Stimulated activated naive CD8-positive, alpha-beta T cell treated with anti-CD3 and anti-CD28 coated beads, Interleukin-15, Interleukin-2, amounts not matched to agents 100 ng/mL and 50 ng/mL, for 24 hours (primary cell): ENCODE measurements around the gene RDH8.

ENCODE experiments used
- H3K27ac Mint-ChIP-seq: one replicate; pipeline ENCODE4 v1.8.0; 2021; ENCODE audit warnings: mild to moderate bottlenecking, mixed read lengths
- H3K27me3 Mint-ChIP-seq: one replicate; pipeline ENCODE4 v1.8.0; 2021; ENCODE audit warnings: mixed read lengths
- H3K36me3 Mint-ChIP-seq: one replicate; pipeline ENCODE4 v1.8.0; 2021; ENCODE audit warnings: low read depth, mixed read lengths
- H3K4me1 Mint-ChIP-seq: one replicate; pipeline ENCODE4 v1.8.0; 2021; ENCODE audit warnings: low read depth, mixed read lengths
- H3K4me3 Mint-ChIP-seq: one replicate; pipeline ENCODE4 v1.8.0; 2021; ENCODE audit warnings: mild to moderate bottlenecking, mixed read lengths
- H3K9me3 Mint-ChIP-seq: one replicate; pipeline ENCODE4 v1.8.0; 2021; ENCODE audit warnings: mixed read lengths

RDH8 gene, protein sequence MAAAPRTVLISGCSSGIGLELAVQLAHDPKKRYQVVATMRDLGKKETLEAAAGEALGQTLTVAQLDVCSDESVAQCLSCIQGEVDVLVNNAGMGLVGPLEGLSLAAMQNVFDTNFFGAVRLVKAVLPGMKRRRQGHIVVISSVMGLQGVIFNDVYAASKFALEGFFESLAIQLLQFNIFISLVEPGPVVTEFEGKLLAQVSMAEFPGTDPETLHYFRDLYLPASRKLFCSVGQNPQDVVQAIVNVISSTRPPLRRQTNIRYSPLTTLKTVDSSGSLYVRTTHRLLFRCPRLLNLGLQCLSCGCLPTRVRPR

DNA sequence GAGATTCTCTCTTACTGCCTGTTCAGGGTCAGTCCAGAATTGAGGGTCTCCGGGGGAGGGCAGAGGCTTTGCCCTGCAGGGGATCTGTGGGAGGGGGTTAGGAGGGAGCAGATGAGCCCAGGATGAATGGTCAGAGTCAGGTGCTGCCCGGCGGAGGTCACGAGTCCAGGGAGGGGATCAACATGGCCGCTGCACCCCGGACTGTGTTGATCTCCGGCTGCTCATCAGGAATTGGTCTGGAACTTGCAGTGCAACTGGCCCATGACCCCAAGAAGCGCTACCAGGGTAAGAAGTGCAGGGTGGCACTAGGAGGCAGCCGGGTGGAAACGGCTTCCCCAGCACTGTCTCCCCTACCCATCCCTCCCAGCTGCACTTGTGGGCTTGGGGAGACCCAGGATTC lies at the start of gene RDH8:
Gene RDH8, plus strand, starts transcription at position 168 of the 400 bp plus-strand sequence. Its CDS starts 15 bp downstream, at position 183.
- H3K4me3 Mint-ChIP-seq, result no peak within 1 kb of the TSS
- H3K9me3 Mint-ChIP-seq, result no peaks in the 10 kb centered on the region
- H3K27ac Mint-ChIP-seq, result no peak within 1 kb of the TSS
- peaks cover 4% of the 10 kb centered on the region for H3K36me3 Mint-ChIP-seq
- peaks cover 48% of the 10 kb centered on the region for H3K27me3 Mint-ChIP-seq
- peaks cover 19% of the 10 kb centered on the region for H3K4me1 Mint-ChIP-seq

DNA sequence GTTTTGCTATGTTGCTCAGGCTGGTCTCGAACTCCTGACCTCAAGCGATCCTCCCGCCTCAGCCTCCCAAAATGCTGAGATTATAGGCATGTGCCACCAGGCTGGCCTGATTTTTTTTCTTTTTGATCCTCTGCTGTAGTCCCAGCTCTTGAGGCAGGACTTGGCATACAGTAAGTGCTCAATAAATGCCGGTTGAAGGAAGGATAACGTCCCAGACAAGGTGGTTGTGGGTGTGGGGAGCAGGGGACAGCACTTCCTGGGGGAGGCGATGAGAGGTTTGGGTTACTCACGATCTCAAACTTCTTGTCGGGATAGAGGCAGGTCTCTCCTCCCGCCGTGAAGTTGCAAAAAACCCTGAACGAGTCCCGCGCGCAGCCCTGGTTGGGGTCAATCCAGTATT lies 47.3 kb upstream of the RDH8 start:
- peaks cover 45% of the 10 kb centered on the region for H3K27me3 Mint-ChIP-seq
- H3K9me3 Mint-ChIP-seq, result no peaks in the 10 kb centered on the region
- no peaks in the 10 kb centered on the region for H3K4me1 Mint-ChIP-seq
- no peak overlapping the region for H3K4me3 Mint-ChIP-seq
- no peak overlapping the region for H3K27ac Mint-ChIP-seq
- no peaks in the 10 kb centered on the region for H3K36me3 Mint-ChIP-seq

DNA sequence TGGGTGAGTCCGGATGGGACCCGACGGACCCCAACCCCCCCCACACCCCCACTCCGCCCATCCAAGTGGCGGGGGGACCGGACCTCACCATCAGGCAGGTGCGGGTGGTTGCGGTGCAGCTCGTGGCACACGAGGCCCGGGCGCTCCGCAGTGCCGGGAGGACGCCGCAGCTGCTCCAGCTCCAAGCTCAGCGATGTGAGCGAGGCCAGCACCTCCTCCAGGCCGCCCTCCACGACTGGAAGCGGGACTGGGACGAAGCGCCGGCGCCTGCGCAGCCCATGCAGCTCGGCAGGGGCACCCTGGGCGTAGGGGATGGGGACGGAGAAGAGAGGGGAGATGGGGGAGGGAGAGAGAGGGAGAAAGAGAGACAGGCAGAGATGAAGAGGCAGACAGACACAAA lies 46.8 kb upstream of the RDH8 start:
- Mint-ChIP-seq H3K9me3 (no peaks in the 10 kb centered on the region), H3K4me1 (no peaks in the 10 kb centered on the region), H3K36me3 (no peaks in the 10 kb centered on the region), H3K4me3 (no peak overlapping the region), H3K27me3 (peaks cover 43% of the 10 kb centered on the region), H3K27ac (no peak overlapping the region)

DNA sequence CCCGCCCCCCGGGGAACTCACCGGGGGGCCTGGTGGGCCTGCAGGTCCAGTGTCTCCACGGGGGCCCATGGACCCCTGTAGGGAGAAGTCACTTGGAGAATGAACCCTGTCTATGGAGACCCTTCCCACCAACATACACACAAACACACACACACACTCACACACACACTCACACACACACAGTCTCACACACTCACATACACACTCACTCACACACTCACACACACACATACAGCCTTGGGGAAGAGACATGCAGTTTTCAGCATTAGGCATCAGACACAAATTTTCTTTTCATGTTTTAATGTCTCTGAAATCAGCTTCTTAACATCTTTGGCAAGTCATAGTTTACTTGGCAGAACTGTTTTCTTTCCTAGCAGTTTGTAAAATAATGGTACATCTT lies 46.0 kb upstream of the RDH8 start:
- Mint-ChIP-seq H3K27me3 (peaks cover 42% of the 10 kb centered on the region), H3K9me3 (no peaks in the 10 kb centered on the region), H3K4me3 (no peak overlapping the region), H3K36me3 (no peaks in the 10 kb centered on the region), H3K27ac (no peak overlapping the region), H3K4me1 (no peaks in the 10 kb centered on the region)

DNA sequence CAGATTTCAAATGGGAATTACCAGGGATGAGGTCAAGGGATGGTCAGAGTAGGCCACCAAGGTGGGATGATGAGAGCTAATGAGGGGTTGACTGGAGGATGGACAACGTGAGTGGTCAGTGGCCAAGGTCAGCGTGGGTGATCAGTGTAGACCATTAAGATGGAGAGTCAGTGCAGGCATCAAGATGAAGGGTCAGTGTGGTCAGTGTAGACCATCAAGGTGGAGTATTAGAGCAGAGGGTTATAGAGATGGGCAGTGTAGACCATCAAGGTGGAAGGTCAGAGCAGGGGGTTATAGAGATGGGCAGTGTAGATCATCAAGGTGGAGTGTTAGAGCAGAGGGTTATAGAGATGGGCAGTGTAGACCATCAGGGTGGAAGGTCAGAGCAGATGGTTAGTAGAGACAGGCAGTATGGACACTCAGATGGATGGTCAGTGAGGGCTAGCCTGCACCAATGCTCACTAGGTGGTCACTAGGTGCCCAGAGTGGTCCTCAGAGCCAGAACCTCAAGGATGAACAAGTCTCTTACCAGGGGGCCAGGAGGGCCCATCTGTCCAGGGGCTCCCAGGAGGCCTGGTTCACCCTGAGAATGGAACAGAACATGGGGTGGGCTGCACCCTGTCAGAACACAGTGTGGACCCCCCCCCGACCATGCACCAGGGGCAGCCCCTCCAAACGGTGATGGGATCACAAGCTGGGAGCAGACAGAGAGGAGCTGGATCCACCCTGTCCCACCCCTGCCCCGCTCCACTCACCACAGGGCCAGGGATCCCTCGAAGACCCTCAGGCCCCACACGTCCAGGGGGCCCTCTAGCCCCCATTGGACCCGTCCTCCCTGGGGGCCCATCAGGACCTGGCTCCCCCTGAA lies 44.2 kb upstream of the RDH8 start:
- Mint-ChIP-seq H3K4me3 (no peak overlapping the region), H3K27me3 (peaks cover 35% of the 10 kb centered on the region), H3K36me3 (no peaks in the 10 kb centered on the region), H3K9me3 (no peaks in the 10 kb centered on the region), H3K4me1 (no peaks in the 10 kb centered on the region), H3K27ac (no peak overlapping the region)

DNA sequence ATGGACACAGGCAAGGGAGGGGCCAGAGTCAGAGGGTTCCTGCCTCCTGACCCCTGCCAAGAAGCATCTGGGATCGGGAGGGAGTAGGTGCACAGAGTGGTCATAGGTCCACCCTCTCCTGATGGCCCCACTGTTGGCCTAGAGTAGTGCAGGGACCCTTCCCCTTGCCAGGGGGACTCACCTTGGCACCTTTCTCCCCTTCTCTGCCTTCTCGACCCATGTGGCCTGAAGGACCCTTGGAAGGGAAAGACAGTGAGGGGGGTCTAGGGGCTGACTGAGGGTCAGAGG lies 43.7 kb upstream of the RDH8 start:
- H3K27me3 Mint-ChIP-seq, result peaks cover 35% of the 10 kb centered on the region
- no peak overlapping the region for H3K4me3 Mint-ChIP-seq
- no peaks in the 10 kb centered on the region for H3K4me1 Mint-ChIP-seq
- H3K9me3 Mint-ChIP-seq, result no peaks in the 10 kb centered on the region
- H3K36me3 Mint-ChIP-seq, result no peaks in the 10 kb centered on the region
- H3K27ac Mint-ChIP-seq, result no peak overlapping the region

DNA sequence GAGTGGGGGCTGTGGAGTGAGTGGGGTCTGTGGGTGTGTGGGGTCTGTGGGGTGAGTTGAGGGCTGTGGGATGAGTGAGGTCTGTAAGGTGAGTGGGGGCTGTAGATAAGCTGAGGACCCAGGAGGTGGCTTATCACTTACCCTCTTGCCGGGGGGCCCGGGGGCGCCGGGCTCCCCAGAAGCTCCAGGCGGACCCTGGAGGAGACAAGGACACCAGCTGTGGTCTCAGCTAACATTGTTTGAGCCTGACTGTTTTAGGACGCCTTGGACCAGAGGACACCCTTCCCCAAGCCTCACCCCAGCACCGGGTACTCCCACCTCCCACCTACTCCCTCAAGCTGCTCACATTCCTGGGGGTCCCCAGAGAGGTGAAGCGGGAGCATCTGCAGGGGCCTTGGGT lies 42.8 kb upstream of the RDH8 start:
- no peaks in the 10 kb centered on the region for H3K36me3 Mint-ChIP-seq
- H3K27ac Mint-ChIP-seq, result no peak overlapping the region
- H3K4me3 Mint-ChIP-seq, result no peak overlapping the region
- H3K27me3 Mint-ChIP-seq, result peaks cover 34% of the 10 kb centered on the region
- H3K4me1 Mint-ChIP-seq, result no peaks in the 10 kb centered on the region
- no peaks in the 10 kb centered on the region for H3K9me3 Mint-ChIP-seq

DNA sequence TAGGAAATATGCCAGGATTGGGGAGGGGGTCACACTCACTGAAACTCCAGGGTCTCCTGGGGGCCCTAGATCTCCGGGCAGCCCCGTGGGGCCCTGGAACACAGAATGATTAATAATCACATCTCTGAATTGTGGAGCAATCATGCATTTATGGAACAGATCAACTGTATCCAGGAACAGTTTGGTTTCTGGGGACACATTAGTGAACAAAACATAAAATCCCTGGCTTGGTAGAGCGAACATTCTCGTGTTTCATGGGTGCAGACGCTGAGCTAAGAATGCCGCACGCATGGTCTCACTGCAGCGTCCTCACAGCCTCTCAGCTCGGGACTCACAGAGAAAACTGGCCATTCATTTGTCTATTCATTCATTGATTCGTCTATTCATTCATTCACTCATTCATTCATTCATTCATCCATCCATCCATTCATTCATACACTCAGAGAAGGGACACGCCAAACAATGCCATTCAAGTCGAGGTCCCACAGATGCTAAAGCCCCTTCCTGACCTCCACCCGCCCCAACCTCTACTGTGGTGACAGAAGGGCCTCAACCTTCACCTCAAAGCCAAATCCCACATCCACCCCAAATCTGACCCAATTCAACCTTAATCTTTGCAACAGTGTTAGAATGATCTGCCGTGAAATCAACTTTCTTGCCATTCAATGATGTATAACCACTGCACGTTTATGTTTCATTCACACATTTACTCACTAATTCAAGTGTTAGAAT lies 42.0 kb upstream of the RDH8 start:
- no peak overlapping the region for H3K27ac Mint-ChIP-seq
- H3K4me1 Mint-ChIP-seq, result no peaks in the 10 kb centered on the region
- no peaks in the 10 kb centered on the region for H3K9me3 Mint-ChIP-seq
- peaks cover 27% of the 10 kb centered on the region for H3K27me3 Mint-ChIP-seq
- no peak overlapping the region for H3K4me3 Mint-ChIP-seq
- no peaks in the 10 kb centered on the region for H3K36me3 Mint-ChIP-seq

DNA sequence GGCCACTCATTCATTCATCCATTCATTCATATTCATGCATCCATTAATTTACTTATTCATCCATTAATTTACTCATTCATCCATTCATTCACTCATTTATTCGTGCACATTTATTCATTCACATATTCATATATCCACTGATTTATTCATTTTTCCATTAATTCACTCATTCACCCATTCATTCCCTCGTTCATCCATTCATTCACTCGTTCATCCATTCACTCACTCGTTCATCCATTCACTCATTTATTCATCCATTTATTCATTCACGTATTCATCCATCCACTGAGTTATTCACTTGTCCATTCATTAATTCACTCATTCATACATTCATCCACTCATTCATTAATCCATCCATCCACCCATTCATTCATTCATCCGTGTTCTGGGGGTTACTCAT lies 41.2 kb upstream of the RDH8 start:
- Mint-ChIP-seq H3K36me3 (no peaks in the 10 kb centered on the region), H3K4me3 (no peak overlapping the region), H3K4me1 (no peaks in the 10 kb centered on the region), H3K9me3 (no peaks in the 10 kb centered on the region), H3K27me3 (peaks cover 21% of the 10 kb centered on the region), H3K27ac (no peak overlapping the region)

DNA sequence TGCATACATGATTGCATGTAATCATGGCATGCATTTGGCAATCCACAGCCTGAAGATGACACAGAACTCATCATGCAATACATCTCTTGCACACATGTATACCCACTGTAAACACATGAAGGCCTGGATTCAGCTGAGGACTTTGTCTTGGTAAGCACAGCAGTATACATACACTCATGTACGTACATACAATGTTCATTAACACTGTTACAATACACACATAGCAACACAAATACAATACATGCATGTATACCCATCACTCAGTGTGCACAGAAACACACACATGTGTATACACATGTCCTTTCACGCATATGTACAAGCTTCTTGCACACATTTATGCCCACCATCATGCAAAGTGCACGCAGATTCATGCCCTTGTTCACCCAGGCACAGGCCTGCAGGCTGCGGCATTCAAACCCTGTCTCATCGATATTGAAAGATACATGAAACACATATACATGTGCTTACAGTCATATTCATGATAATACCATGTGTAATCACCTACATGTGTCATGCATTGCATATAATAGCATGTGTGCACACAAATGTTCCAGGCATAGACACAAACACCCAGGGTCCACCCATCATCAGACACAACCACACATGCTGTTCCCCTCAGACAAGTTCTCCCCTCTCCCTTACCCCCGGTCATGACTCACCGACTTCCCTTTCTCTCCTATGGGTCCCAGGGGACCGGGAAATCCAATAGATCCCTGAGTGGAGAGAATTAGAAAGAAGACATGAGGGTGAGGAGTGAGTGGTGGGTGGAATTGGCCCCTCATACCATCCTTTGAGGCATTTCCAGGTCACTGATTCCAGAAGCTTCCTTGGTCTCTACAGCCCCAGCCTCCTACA lies 31.6 kb upstream of the RDH8 start:
- no peaks in the 10 kb centered on the region for H3K36me3 Mint-ChIP-seq
- H3K27me3 Mint-ChIP-seq, result peaks cover 12% of the 10 kb centered on the region
- no peak overlapping the region for H3K4me3 Mint-ChIP-seq
- no peak overlapping the region for H3K27ac Mint-ChIP-seq
- no peaks in the 10 kb centered on the region for H3K9me3 Mint-ChIP-seq
- no peaks in the 10 kb centered on the region for H3K4me1 Mint-ChIP-seq

DNA sequence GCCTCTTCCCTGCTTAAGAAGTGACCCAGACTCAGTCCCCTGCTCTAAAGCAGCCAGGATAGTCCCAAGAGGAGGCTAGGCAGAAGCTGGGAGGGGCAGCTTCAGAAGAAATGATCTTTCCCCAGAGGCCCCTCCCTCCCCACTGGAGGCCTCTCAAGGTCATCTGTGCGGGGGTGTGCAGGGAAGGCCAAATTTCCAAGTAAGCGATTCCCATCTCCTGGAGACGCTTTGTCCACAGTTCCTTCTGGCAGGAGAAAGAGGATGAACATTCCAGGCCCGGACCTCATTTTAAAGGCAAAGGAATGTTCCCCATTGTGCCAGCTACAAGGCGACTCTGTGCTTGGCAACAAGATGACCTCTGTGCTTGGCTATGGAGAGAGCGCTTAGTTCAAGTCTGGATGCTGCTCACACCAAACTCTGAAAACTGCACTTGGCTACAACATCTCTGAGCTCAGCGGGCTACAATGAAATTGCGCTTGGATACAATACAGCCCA lies 26.4 kb upstream of the RDH8 start:
- Mint-ChIP-seq H3K27ac (no peak overlapping the region), H3K9me3 (no peaks in the 10 kb centered on the region), H3K4me1 (no peaks in the 10 kb centered on the region), H3K27me3 (peaks cover 19% of the 10 kb centered on the region), H3K36me3 (no peaks in the 10 kb centered on the region), H3K4me3 (no peak overlapping the region)

DNA sequence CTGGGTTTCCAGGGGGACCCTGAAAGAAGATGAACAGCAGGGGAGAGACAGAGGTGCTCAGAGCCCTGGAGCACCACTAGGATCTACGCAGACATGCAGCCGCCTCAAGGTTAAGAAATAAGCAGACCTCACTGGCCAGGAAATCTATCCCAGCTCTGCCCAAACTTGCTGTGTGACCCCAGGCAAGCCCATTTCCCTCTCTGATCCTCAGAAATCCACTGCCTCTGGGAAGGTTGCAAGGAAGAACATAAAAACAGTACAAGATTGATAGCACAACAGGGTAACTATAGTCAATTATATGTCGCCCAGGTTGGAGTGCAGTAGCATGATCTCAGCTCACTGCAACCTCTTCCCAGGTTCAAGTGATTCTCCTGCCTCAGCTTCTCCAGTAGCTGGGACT lies 23.8 kb upstream of the RDH8 start:
- peaks cover 8% of the 10 kb centered on the region for H3K27me3 Mint-ChIP-seq
- no peaks in the 10 kb centered on the region for H3K36me3 Mint-ChIP-seq
- H3K9me3 Mint-ChIP-seq, result no peaks in the 10 kb centered on the region
- H3K4me3 Mint-ChIP-seq, result no peak overlapping the region
- H3K27ac Mint-ChIP-seq, result no peak overlapping the region
- no peaks in the 10 kb centered on the region for H3K4me1 Mint-ChIP-seq

DNA sequence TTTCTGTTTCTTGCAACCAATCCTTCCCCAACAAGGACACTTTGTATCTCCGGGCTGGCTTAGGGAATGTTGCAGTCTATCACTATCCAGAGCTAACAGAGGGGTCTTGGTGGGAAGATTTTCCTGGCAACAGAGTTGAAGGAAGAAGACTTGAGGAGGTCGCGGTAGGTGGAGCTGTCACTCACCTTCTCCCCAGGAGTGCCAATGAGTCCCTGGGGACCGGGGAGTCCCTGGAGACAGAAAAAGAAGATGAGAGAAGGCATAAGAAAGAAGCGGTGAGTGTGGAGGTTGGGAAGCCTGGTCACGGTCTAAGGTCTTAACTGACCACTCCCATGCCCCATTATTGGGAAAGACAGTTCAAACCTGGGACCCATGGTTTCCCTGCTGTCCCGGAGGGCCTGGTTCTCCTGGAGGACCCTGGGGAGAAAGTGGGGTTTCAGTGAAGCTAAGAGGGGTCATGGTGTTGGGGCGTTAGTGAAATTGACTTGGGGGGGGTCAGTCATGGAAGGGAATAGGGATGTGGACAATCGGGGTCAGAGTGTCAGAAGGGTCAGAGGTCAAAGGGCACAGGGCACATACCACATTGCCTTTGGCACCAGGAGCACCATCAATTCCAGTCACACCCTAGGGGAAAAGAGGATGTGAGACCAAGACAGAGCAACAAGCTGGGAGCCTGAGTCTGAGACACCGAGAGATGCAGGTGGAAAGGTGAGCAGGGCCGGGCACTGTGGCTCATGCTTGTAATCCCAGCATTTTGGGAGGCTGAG lies 21.7 kb upstream of the RDH8 start:
- Mint-ChIP-seq H3K4me1 (no peaks in the 10 kb centered on the region), H3K4me3 (no peak overlapping the region), H3K36me3 (no peaks in the 10 kb centered on the region), H3K27ac (no peak overlapping the region), H3K27me3 (peaks cover 8% of the 10 kb centered on the region), H3K9me3 (no peaks in the 10 kb centered on the region)

DNA sequence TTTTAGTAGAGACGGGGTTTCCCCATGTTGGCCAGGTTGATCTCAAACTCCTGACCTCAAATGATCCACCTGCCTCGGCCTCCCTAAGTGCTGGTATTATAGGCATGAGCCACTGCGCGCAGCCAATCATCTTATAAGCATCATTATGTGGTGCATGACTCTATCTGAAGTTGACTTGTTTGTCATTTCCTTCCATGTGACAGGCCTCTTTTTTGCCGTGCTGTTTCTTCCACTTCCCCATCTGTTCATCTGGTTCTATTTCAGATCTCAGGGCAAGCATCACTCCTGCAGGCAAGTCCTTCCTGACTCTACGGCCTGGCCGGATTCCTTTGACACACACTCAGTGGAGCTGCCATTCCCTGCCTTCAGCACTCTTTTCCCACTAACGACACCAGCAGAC lies 18.2 kb upstream of the RDH8 start:
- H3K4me1 Mint-ChIP-seq, result no peaks in the 10 kb centered on the region
- H3K27ac Mint-ChIP-seq, result no peak overlapping the region
- no peaks in the 10 kb centered on the region for H3K36me3 Mint-ChIP-seq
- no peaks in the 10 kb centered on the region for H3K9me3 Mint-ChIP-seq
- no peak overlapping the region for H3K4me3 Mint-ChIP-seq
- peaks cover 30% of the 10 kb centered on the region for H3K27me3 Mint-ChIP-seq
